Fibroblast of villous mesenchyme (primary cell): ENCODE data around the gene FAM98B. TPM values are rescaled to one million over a fixed set of nuclear protein-coding genes. Genes with fewer than 3 reads are reported as not detected.

Source experiments
- DNase-seq: peaks from one replicate; pipeline ENCODE4 v3.0.0-alpha.2; 2010; ENCODE audit warnings: low read depth
- H3K4me3 ChIP-seq: 2 replicates; pipeline ENCODE4 v1.5.1; 2011; ENCODE audit warnings: low read depth, mild to moderate bottlenecking, low read length
- total RNA-seq: library from RNA; depleted of rRNA; stranded (reverse); fragments of >200 nt; gene quantifications from 2 replicates; pipeline ENCODE4 v1.2.3, GENCODE V29; 2012
- TF ChIP-seq, protein P1 (sequence below): IDR thresholded peaks from 2 replicates; pipeline ENCODE4 v1.5.1; 2012; ENCODE audit warnings: low read depth, mild to moderate bottlenecking, low read length; ENCODE audit not compliant: insufficient read depth

FAM98B gene
- total RNA-seq, 1 donor = 11.2 TPM

DNA sequence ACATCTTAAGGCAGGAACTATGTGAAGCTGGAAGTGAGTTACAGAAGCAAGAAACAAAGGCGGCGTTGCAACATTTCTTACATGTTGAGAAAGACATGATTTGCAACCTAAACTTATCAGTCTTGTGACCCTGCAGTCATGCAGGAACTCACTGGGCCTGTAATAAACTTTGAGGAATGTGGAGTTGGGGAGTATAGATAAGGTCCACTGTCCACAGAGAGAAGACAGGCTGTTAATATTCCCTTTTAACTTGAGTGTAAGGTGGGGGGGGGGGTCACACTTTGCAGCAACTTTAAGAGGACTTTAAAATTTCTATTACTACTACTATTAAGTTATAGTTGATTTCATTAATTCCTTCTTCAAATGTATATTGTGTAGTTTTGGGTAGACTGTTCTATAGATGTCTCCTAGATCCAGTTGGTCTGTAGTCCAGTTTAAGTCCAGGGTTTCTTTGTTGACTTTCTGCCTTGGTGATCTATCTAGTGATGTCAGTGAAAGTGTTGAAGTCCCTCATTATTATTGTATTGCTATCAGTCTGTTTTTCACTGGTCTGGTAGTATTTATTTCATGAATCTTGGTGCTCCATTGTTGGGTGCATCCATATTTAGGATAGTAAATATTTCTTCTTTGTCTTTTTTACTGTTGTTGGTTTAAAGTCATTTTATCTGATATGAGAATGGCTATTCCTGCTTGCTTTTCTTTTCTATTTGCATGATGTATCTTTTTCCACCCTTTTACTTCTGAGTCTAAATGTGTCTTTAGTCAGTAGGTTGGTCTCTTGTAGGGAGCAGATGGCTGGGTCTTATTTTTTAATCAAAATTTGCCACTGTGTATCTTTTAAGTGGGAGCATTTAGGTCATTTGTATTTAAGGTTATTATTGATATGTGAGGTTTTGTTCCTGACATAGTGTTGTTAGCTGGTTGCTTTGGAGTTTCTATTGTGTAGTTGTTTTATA is 15.6 kb upstream of the FAM98B start:
- H3K4me3 ChIP-seq = no peak overlapping the region
- peak; percentile 79 for DNase-seq
- TF ChIP-seq, protein P1, sequence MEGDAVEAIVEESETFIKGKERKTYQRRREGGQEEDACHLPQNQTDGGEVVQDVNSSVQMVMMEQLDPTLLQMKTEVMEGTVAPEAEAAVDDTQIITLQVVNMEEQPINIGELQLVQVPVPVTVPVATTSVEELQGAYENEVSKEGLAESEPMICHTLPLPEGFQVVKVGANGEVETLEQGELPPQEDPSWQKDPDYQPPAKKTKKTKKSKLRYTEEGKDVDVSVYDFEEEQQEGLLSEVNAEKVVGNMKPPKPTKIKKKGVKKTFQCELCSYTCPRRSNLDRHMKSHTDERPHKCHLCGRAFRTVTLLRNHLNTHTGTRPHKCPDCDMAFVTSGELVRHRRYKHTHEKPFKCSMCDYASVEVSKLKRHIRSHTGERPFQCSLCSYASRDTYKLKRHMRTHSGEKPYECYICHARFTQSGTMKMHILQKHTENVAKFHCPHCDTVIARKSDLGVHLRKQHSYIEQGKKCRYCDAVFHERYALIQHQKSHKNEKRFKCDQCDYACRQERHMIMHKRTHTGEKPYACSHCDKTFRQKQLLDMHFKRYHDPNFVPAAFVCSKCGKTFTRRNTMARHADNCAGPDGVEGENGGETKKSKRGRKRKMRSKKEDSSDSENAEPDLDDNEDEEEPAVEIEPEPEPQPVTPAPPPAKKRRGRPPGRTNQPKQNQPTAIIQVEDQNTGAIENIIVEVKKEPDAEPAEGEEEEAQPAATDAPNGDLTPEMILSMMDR = no peak

DNA sequence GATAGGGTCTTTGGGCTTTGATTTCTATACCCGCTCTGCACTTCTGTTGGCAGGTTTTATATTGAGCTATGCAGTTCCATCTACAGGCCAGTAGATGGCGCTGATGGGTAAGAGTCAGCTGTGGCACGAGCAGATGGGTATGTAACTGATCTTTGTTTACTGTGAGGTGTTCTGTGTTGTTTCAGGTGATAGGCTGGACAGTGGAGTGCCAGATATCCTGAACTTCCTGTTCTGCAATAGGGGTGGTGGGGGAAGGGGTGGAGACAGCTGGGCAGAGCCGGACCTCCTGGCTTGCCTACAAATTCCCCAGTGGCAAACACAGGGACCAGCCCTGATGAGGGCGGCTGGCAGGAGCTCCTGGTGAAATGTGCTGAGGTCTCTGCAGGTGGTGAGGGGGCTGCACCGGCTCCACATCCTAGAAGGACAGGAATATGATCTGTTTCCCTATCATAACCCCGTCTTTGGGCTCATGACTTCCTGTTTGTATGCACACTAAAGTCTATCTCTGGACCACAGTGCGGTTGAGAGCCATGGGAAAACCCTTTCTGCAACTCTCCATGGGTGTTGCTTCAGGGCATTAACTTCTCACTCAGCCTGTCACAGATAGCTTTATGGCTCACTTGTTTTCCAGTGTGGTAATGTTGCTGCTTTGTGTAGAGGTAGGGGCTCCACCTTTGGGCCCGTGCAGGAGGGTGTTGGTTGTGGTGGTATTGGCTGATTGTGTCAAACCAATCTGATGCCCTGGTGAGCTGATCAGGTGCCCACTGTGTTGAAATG is 13.4 kb upstream of the FAM98B start:
- TF ChIP-seq, protein P1 = peak; percentile 97
- peak; percentile 75 for DNase-seq
- H3K4me3 ChIP-seq = no peak overlapping the region

DNA sequence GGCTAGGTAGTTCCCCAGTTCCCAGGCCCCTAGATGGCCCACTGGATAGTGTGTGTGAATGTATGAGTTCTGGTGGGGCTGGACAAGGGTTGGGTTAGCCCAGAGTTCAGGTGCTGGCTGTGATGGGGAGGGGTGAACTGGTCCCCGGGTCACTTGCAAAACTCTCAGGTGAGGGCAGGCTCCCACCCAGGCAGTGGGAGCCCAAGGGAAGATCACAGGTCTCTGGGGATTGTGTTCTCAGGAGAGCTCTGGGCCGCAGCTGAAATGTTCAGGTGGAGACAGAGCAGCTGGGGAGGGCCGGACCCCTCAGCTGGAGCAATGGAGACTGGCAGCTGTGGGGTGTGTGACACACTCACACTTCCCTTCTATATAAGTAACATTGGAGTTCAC is 12.8 kb upstream of the FAM98B start:
- DNase-seq = no peak
- TF ChIP-seq, protein P1 = no peak
- no peak overlapping the region for H3K4me3 ChIP-seq

DNA sequence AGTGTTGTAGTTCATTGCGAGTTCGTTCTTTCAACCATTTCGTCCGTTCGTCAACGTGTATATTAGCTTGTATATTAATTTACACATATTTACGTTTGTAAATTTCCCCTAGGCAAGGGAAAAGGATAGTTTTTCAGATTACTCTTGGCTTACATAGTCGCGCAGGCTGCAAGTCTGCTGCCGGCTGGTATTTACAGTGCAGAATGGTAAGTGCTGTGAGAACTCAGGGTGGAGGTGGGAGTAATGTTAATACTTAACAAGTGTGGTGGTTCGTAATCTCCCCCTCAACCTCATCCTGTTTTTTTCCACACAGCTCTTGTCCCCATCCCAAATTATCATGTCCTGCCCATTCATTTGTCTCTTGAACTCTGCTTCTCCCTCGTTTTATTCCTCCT is 766 bp downstream of the FAM98B start:
- no peak for DNase-seq
- TF ChIP-seq, protein P1 = no peak
- H3K4me3 ChIP-seq = peak overlapping the region; percentile 96

DNA sequence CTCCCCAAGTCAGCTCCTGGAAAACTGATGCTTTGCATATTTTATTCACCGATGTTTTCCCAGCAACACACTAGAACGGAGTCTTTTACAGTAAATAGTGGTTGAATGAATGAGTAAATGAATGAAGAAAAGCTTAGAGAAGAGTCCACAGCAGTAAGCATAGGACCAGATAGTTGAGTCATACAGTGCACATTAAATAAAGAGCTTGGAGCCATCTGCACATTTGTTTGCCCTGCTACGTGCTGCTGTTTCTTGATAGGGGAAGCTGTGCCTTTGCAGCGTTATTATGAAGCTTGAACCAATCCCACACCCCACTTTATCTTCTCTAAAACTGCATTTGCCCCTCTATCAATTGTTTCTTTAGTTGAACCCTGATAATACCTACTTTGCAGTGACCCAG is 1.2 kb downstream of the FAM98B start:
- peak overlapping the region; percentile 96 for H3K4me3 ChIP-seq
- DNase-seq = peak; percentile 20
- TF ChIP-seq, protein P1 = no peak

DNA sequence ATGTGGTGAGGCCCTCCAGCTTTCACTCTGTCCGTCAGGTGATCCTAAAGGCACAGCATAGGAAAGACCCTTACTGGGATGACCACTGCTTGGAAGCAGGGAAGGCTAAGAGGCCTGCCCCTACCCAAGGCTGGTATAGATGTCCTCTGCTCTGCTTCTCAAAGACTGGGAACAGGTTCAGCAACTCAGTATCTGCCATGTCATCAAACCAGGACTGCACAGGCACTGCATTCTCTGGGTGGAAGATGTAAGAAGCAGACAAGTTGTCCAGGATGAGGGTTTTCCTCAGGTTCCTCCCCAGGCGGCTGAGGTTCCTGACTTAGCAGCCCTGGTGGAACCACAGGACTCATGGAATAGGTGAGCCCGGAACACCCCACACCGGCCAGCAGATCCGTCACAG is 4.7 kb downstream of the FAM98B start:
- TF ChIP-seq, protein P1 = no peak
- no peak overlapping the region for H3K4me3 ChIP-seq
- DNase-seq = no peak
